ENCODE measurements around the gene ESPNL. TPM values are rescaled to one million over a fixed set of nuclear protein-coding genes. Genes with fewer than 3 reads are reported as not detected.

Gene ESPNL
- total RNA-seq, 1 donor from 2014 or later, result not detected

GRCh38 chr2:238123991-238124470, 23.9 kb downstream of the ESPNL start:
- Mint-ChIP-seq H3K36me3 (ENCODE audit: unreplicated experiment) (no peaks in the 10 kb centered on the region), H3K4me3 (ENCODE audit: unreplicated experiment) (no peak overlapping the region), H3K27me3 (ENCODE audit: unreplicated experiment) (peaks cover 2% of the 10 kb centered on the region), H3K4me1 (ENCODE audit: unreplicated experiment) (no peaks in the 10 kb centered on the region), H3K9me3 (ENCODE audit: unreplicated experiment) (no peaks in the 10 kb centered on the region), H3K27ac (ENCODE audit: unreplicated experiment) (no peak overlapping the region)
- TF ChIP-seq CTCF (IDR thresholded peaks at IDR 0.05), result no peak
- DNase-seq (ENCODE audit: extremely low spot score, unreplicated experiment), result no peak

DNA sequence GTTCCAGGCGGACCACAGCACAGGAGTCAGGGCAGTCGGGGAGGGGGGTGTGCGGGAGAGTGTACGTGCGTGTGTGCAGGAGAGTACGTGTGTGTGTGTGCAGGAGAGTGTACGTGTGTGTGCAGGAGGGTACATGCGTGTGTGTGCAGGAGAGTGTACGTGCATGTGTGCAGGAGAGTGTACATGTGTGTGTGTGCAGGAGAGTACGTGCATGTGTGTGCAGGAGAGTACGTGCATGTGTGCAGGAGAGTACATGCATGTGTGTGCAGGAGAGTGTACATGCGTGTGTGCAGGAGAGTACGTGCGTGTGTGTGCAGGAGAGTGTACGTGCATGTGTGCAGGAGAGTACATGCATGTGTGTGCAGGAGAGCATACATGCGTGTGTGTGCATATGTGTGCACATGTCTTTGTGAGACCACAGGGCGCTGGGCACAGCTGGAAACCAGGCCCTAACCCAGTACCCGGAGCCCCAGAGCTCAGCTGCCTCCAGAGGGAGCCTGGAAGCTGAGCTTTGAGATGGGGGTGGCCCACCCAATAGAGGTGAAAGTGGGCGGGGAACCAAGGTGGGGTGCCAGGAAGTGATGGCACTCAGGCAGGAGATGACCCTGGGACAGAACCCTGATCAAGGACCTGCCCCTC, 24.5 kb downstream of the ESPNL start:
- TF ChIP-seq CTCF (IDR thresholded peaks at IDR 0.05), result no peak
- Mint-ChIP-seq H3K4me3 (ENCODE audit: unreplicated experiment) (no peak overlapping the region), H3K9me3 (ENCODE audit: unreplicated experiment) (no peaks in the 10 kb centered on the region), H3K4me1 (ENCODE audit: unreplicated experiment) (no peaks in the 10 kb centered on the region), H3K27ac (ENCODE audit: unreplicated experiment) (no peak overlapping the region), H3K36me3 (ENCODE audit: unreplicated experiment) (no peaks in the 10 kb centered on the region), H3K27me3 (ENCODE audit: unreplicated experiment) (peaks cover 2% of the 10 kb centered on the region)
- no peak for DNase-seq (ENCODE audit: extremely low spot score, unreplicated experiment)

- H3K4me1 Mint-ChIP-seq (ENCODE audit: unreplicated experiment), result no peaks in the 10 kb centered on the region
- H3K27ac Mint-ChIP-seq (ENCODE audit: unreplicated experiment), result no peak overlapping the region
- no peaks in the 10 kb centered on the region for H3K27me3 Mint-ChIP-seq (ENCODE audit: unreplicated experiment)
- no peak for TF ChIP-seq CTCF (IDR thresholded peaks at IDR 0.05)
- H3K9me3 Mint-ChIP-seq (ENCODE audit: unreplicated experiment), result no peaks in the 10 kb centered on the region
- no peak for DNase-seq (ENCODE audit: extremely low spot score, unreplicated experiment)
- no peaks in the 10 kb centered on the region for H3K36me3 Mint-ChIP-seq (ENCODE audit: unreplicated experiment)
- H3K4me3 Mint-ChIP-seq (ENCODE audit: unreplicated experiment), result no peak overlapping the region
Measured at GRCh38 chr2:238125127-238125885, 25.2 kb downstream of the ESPNL start.

DNA sequence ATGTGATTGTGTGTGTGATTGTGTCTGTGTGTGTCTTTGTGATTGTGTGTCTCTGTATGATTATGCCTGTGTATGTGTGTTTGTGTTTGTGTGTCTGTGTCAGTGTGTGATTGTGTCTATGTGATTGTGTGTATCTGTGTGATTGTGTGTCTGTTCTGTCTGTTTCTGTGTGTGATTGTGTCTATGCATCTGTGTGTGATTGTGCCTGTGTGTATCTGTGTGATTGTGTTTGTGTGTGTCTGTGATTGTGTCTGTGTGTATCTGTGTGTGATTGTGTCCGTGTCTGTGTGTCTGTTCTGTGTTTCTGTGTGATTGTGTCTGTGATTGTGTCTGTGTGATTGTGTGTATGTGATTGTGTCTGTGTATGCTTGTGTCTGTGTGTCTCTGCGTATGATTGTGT, 26.2 kb downstream of the ESPNL start:
- Mint-ChIP-seq H3K4me3 (ENCODE audit: unreplicated experiment) (no peak overlapping the region), H3K36me3 (ENCODE audit: unreplicated experiment) (no peaks in the 10 kb centered on the region), H3K9me3 (ENCODE audit: unreplicated experiment) (no peaks in the 10 kb centered on the region), H3K27me3 (ENCODE audit: unreplicated experiment) (no peaks in the 10 kb centered on the region), H3K27ac (ENCODE audit: unreplicated experiment) (no peak overlapping the region), H3K4me1 (ENCODE audit: unreplicated experiment) (no peaks in the 10 kb centered on the region)
- no peak for DNase-seq (ENCODE audit: extremely low spot score, unreplicated experiment)
- no peak for TF ChIP-seq CTCF (IDR thresholded peaks at IDR 0.05)

GRCh38 chr2:238126775-238127164, 26.6 kb downstream of the ESPNL start:
- Mint-ChIP-seq H3K9me3 (ENCODE audit: unreplicated experiment) (no peaks in the 10 kb centered on the region), H3K27ac (ENCODE audit: unreplicated experiment) (no peak overlapping the region), H3K27me3 (ENCODE audit: unreplicated experiment) (no peaks in the 10 kb centered on the region), H3K4me1 (ENCODE audit: unreplicated experiment) (no peaks in the 10 kb centered on the region), H3K4me3 (ENCODE audit: unreplicated experiment) (no peak overlapping the region), H3K36me3 (ENCODE audit: unreplicated experiment) (no peaks in the 10 kb centered on the region)
- no peak for TF ChIP-seq CTCF (IDR thresholded peaks at IDR 0.05)
- DNase-seq (ENCODE audit: extremely low spot score, unreplicated experiment), result no peak
